Smooth muscle cell of the brain vasculature (primary cell): ENCODE measurements around the gene MRPL24.

Experiments
- DNase-seq: peaks from one replicate; pipeline ENCODE4 v3.0.0-alpha.2; 2012; ENCODE audit warnings: low read depth, low spot score

Gene MRPL24

GRCh38 chr1:156692441-156692924 is 48.4 kb downstream of the MRPL24 start:
- no peak for DNase-seq

GRCh38 chr1:156691665-156692440 is 49.0 kb downstream of the MRPL24 start:
- DNase-seq = no peak

- DNase-seq = no peak
Observed at GRCh38 chr1:156691191-156691590, 49.7 kb downstream of the MRPL24 start.

GRCh38 chr1:156690675-156691036 is 50.2 kb downstream of the MRPL24 start:
- DNase-seq = no peak

GRCh38 chr1:156689953-156690674 is 50.8 kb downstream of the MRPL24 start:
- DNase-seq = no peak

- DNase-seq = no peak
Observed at GRCh38 chr1:156689035-156689952, 51.6 kb downstream of the MRPL24 start.
